IPS-15b (cell line): ENCODE data around the gene TEKT5.

Experiments
- H3K27me3 ChIP-seq: one replicate; pipeline ENCODE4 v1.6.1; 2013; ENCODE audit warnings: low read length; ENCODE audit not compliant: control insufficient read depth, insufficient read depth
- H3K36me3 ChIP-seq: one replicate; pipeline ENCODE4 v1.6.1; 2013; ENCODE audit warnings: low read length; ENCODE audit not compliant: control insufficient read depth, insufficient read depth
- H3K4me1 ChIP-seq: one replicate; pipeline ENCODE4 v1.6.1; 2013; ENCODE audit warnings: mild to moderate bottlenecking, low read length; ENCODE audit not compliant: control insufficient read depth, insufficient read depth
- H3K4me3 ChIP-seq: one replicate; pipeline ENCODE4 v1.5.1; 2013; ENCODE audit warnings: low read depth, low read length
- H3K9ac ChIP-seq: one replicate; pipeline ENCODE4 v1.6.1; 2013; ENCODE audit warnings: low read depth, mild to moderate bottlenecking, low read length
- H3K9me3 ChIP-seq: one replicate; pipeline ENCODE4 v1.6.1; 2013; ENCODE audit warnings: mild to moderate bottlenecking, low read length; ENCODE audit not compliant: control insufficient read depth, insufficient read depth

Gene TEKT5

GRCh38 chr16:10729104-10730048 lies 34.6 kb upstream of the TEKT5 start:
- Histone ChIP-seq H3K4me3 (no peak overlapping the region), H3K9me3 (no peaks in the 10 kb centered on the region), H3K27me3 (no peaks in the 10 kb centered on the region), H3K9ac (no peak overlapping the region), H3K36me3 (no peaks in the 10 kb centered on the region), H3K4me1 (no peaks in the 10 kb centered on the region)

DNA sequence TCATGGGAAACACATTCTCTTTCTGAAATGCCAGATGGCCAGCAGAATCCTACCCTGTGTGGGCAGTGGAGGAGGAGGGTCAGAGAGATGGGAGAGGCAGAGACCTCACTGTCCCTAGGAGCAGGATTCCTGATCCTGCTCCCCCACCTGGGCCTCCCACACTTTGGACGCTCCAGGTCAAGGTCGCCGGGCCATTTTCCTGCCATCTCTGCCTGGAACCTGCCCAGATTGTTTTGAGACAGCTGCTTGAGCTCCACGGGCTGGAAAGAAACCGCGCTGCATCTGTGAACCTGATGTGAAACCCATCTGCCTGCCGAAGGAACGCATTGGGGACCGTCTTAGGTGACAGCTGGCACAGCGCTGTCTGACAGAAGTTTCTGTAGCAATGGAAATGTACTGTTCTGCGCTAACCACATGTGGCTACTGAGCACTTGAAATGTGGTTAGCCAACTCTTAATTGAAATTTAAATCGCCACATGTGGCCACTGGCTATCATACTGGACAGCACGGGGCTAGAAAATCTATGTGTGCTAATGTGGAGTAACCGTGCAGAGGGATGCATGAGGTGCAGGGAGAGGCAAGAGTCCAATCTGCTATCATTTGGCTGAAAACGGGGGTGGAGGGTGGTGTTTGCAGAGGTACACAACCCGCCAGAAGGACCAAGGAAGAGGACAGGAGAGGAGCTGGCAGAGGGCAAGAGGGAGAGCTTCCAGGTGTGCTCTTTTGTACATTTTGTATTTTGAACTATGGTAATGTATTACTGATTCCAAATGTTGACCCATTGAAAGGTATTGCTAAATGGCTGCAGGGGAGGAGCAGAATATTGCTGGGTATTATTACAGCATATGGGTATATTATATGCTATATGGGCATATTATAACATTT lies 33.5 kb upstream of the TEKT5 start:
- no peak overlapping the region for H3K4me3 ChIP-seq

DNA sequence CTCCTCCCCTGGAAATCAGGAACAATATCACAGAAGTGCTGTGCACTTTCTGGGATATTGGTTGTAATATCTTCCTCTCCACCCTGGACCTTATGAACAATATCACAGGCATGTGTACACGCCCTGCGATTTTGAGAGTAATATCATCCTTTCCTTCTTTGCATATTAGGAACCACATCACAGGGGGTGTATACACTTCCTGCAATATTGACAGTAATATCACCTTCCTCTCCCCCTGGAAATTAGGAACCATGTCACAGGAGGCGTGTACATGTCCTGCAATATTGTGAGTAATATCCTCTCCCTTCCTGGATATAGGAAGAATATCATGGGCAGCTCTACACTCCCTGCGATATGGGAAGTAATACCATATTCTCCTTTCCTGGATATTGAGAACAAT lies 14.2 kb upstream of the TEKT5 start:
- Histone ChIP-seq H3K9ac (no peak overlapping the region), H3K27me3 (peaks cover 2% of the 10 kb centered on the region), H3K4me1 (no peaks in the 10 kb centered on the region), H3K4me3 (no peak overlapping the region), H3K9me3 (no peaks in the 10 kb centered on the region), H3K36me3 (no peaks in the 10 kb centered on the region)

More for the DNA sequence above, 33.5 kb upstream of the TEKT5 start:
- no peaks in the 10 kb centered on the region for H3K9me3 ChIP-seq
- H3K27me3 ChIP-seq, result no peaks in the 10 kb centered on the region
- H3K9ac ChIP-seq, result no peak overlapping the region
- H3K4me1 ChIP-seq, result no peaks in the 10 kb centered on the region
- no peaks in the 10 kb centered on the region for H3K36me3 ChIP-seq

DNA sequence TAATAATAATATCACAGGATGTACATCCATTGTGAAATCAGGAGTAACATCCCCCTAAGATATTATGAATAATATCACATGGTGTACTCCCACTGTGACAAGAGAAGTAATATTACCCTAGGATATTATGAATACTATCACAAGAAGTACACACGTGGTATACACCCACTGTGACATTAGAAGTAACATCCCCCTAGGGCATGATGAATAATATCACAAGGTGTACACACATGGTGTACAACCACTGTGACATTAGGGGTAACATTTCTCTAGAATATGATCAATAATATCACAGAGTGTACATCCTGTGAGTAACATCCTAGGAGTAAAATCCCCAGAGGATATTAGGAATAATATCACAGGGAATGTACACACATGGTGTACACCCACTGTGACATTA lies 5.0 kb upstream of the TEKT5 start:
- H3K9me3 ChIP-seq, result no peaks in the 10 kb centered on the region
- no peaks in the 10 kb centered on the region for H3K27me3 ChIP-seq
- H3K4me3 ChIP-seq, result no peak overlapping the region
- H3K4me1 ChIP-seq, result no peaks in the 10 kb centered on the region
- H3K36me3 ChIP-seq, result no peaks in the 10 kb centered on the region
- H3K9ac ChIP-seq, result no peak overlapping the region

- Histone ChIP-seq H3K4me3 (no peak overlapping the region), H3K4me1 (no peaks in the 10 kb centered on the region), H3K9ac (no peak overlapping the region)
Observed at GRCh38 chr16:10694306-10694705, 424 bp downstream of the TEKT5 start.

GRCh38 chr16:10693889-10694288 lies 841 bp downstream of the TEKT5 start:
- Histone ChIP-seq H3K36me3 (no peaks in the 10 kb centered on the region), H3K4me1 (no peaks in the 10 kb centered on the region), H3K9me3 (no peaks in the 10 kb centered on the region), H3K27me3 (no peaks in the 10 kb centered on the region), H3K4me3 (no peak overlapping the region), H3K9ac (no peak overlapping the region)

More at GRCh38 chr16:10694306-10694705, 424 bp downstream of the TEKT5 start:
- Histone ChIP-seq H3K27me3 (no peaks in the 10 kb centered on the region), H3K9me3 (no peaks in the 10 kb centered on the region), H3K36me3 (no peaks in the 10 kb centered on the region)

DNA sequence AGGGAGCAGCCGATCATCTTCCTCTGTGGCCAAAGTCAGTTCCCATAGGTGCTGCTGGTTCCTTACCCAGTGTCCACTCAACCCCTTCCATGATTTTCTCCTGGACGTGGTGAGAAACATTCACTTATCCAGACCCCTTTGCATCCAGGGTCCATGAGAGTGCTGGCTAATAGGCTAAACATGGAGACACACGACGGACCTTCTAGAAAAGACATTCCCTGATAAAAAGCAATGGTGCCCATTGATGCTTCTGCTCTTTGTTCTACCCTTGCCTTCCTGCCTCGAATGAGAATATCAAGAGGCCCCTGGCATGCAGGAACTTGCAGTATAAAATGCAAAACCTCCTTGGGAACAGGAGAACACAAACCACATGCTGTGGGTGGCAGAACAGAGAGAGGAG lies 2.3 kb downstream of the TEKT5 start:
- no peak overlapping the region for H3K4me3 ChIP-seq
- H3K4me1 ChIP-seq, result no peaks in the 10 kb centered on the region
- no peaks in the 10 kb centered on the region for H3K9me3 ChIP-seq
- H3K27me3 ChIP-seq, result no peaks in the 10 kb centered on the region
- no peaks in the 10 kb centered on the region for H3K36me3 ChIP-seq
- no peak overlapping the region for H3K9ac ChIP-seq

DNA sequence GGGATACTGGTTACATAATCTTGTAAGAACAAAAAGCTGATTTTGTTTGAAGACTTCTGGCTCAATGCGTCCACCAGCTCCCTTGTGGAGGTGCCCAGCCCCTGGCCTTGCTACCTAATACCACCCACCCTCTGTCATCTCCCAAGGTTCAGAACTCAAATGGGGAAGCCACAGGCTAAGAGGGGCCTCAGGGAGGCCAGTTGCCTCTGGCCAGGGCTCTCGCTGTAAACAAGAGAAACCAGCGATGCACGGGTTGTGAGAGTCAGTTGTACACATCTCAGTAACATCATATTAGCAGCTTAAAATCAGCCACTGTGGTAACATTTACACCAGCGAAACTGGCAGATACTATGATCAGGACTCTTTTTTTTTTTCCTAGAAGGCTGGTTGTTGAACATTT lies 6.0 kb downstream of the TEKT5 start:
- H3K27me3 ChIP-seq, result no peaks in the 10 kb centered on the region

DNA sequence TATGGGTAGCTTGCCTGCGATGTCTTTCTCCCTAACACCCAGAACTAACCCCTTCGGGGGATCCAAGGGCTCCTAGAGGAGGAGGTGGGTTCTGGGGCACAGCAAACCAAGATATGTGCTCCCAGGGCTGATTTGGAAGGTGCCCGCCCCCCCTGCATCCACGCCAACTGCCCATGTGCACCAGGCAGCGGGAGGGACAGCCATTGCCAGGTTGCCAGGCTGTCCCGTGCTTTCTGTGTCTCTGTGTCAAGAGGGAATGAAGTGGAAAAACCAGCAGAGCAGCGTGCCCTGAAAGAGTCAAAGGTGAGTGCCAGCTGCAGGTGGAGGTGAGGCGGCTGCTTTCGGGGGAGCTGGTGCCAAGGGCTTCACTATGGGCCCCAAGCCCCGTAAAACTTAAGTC lies 6.4 kb downstream of the TEKT5 start:
- H3K9me3 ChIP-seq, result no peaks in the 10 kb centered on the region
- H3K4me1 ChIP-seq, result no peaks in the 10 kb centered on the region
- H3K4me3 ChIP-seq, result no peak overlapping the region
- no peaks in the 10 kb centered on the region for H3K27me3 ChIP-seq
- no peak overlapping the region for H3K9ac ChIP-seq
- H3K36me3 ChIP-seq, result no peaks in the 10 kb centered on the region

More for the DNA sequence above, 6.0 kb downstream of the TEKT5 start:
- Histone ChIP-seq H3K4me3 (no peak overlapping the region), H3K9ac (no peak overlapping the region), H3K9me3 (no peaks in the 10 kb centered on the region), H3K36me3 (no peaks in the 10 kb centered on the region), H3K4me1 (no peaks in the 10 kb centered on the region)

- Histone ChIP-seq H3K9me3 (no peaks in the 10 kb centered on the region), H3K27me3 (no peaks in the 10 kb centered on the region), H3K4me1 (no peaks in the 10 kb centered on the region), H3K9ac (no peak overlapping the region), H3K36me3 (no peaks in the 10 kb centered on the region), H3K4me3 (no peak overlapping the region)
Observed at GRCh38 chr16:10685709-10686108, 9.0 kb downstream of the TEKT5 start.

- no peaks in the 10 kb centered on the region for H3K36me3 ChIP-seq
- no peaks in the 10 kb centered on the region for H3K9me3 ChIP-seq
- no peak overlapping the region for H3K9ac ChIP-seq
- H3K4me1 ChIP-seq, result no peaks in the 10 kb centered on the region
- no peak overlapping the region for H3K4me3 ChIP-seq
- no peaks in the 10 kb centered on the region for H3K27me3 ChIP-seq
Observed at GRCh38 chr16:10684511-10685151, 10.1 kb downstream of the TEKT5 start.
